CD14-positive monocyte (primary cell): ENCODE results near the gene LASP1. TPM values are rescaled to one million over a fixed set of nuclear protein-coding genes. Genes with fewer than 3 reads are reported as not detected.

Experiments used
- DNase-seq, 3 donors: peaks; one replicate each; pipeline ENCODE4 v3.0.0-alpha.2; 2011 to 2022
- H2AFZ ChIP-seq: 2 replicates; pipeline ENCODE4 v1.6.0; 2012; ENCODE audit warnings: mild to moderate bottlenecking, low read depth, low read length, inconsistent platforms; ENCODE audit not compliant: insufficient read depth, poor library complexity, severe bottlenecking
- H3K27ac ChIP-seq, 2 donors: 1 replicate in 1 of 2; 2 replicates in 1 of 2; pipeline ENCODE4 v1.5.1; 2012 to 2013; ENCODE audit warnings: low read length in 2 of 2, control low read depth in 1 of 2, inconsistent platforms in 1 of 2, low read depth in 1 of 2, mild to moderate bottlenecking in 1 of 2
- H3K27me3 ChIP-seq, 2 donors: one replicate each; pipeline versions ENCODE4 v1.6.0 to v1.6.1; 2011 to 2013; ENCODE audit warnings: low read length in 2 of 2; ENCODE audit not compliant: control insufficient read depth in 2 of 2, insufficient read depth in 2 of 2
- H3K36me3 ChIP-seq, 2 donors: replicated peaks in 1 of 2; 1 replicate in 1 of 2; 2 replicates in 1 of 2; pipeline versions ENCODE4 v1.5.1 to v1.6.1; 2012 to 2013; ENCODE audit warnings: low read length in 2 of 2, control low read depth in 1 of 2, inconsistent platforms in 1 of 2, mild to moderate bottlenecking in 1 of 2; ENCODE audit not compliant: insufficient read depth in 2 of 2, control insufficient read depth in 1 of 2
- H3K4me1 ChIP-seq, 2 donors: 1 replicate in 1 of 2; 2 replicates in 1 of 2; pipeline versions ENCODE4 v1.5.1 to v1.6.1; 2012 to 2013; ENCODE audit warnings: low read length in 2 of 2, control low read depth in 1 of 2, inconsistent platforms in 1 of 2, mild to moderate bottlenecking in 1 of 2, moderate library complexity in 1 of 2; ENCODE audit not compliant: insufficient read depth in 2 of 2, control insufficient read depth in 1 of 2
- H3K4me2 ChIP-seq: replicated peaks from 2 replicates; pipeline ENCODE3; 2012; ENCODE audit warnings: low read length, moderate library complexity, mild to moderate bottlenecking; ENCODE audit not compliant: poor library complexity, severe bottlenecking; ENCODE audit errors: extremely low read depth
- H3K4me3 ChIP-seq, 3 experiments: fragments of 200-600 bp in 1 of 3; sonication (generic) in 1 of 3; replicated peaks in 1 of 3; 1 replicate in 2 of 3; 2 replicates in 1 of 3; pipeline ENCODE4 v1.5.1; 2011 to 2013; ENCODE audit warnings: low read length in 3 of 3, mild to moderate bottlenecking in 3 of 3, control low read depth in 2 of 3, low read depth in 2 of 3, inconsistent platforms in 1 of 3, moderate library complexity in 1 of 3
- H3K79me2 ChIP-seq: 2 replicates; pipeline ENCODE4 v1.6.0; 2012; ENCODE audit warnings: mild to moderate bottlenecking, control low read depth, inconsistent platforms, low read length, moderate library complexity; ENCODE audit not compliant: insufficient read depth
- H3K9ac ChIP-seq: 2 replicates; pipeline ENCODE4 v1.6.0; 2017; ENCODE audit warnings: low read length, mild to moderate bottlenecking; ENCODE audit not compliant: insufficient read depth, poor library complexity, severe bottlenecking
- H3K9me3 ChIP-seq, 2 donors: replicated peaks in 1 of 2; 1 replicate in 1 of 2; 2 replicates in 1 of 2; pipeline versions ENCODE4 v1.5.1 to v1.6.1; 2012 to 2013; ENCODE audit warnings: low read length in 2 of 2, control low read depth in 1 of 2; ENCODE audit not compliant: control insufficient read depth in 1 of 2, insufficient read depth in 1 of 2
- H4K20me1 ChIP-seq: 2 replicates; pipeline ENCODE4 v1.6.0; 2012; ENCODE audit warnings: mild to moderate bottlenecking, low read length, control low read depth, moderate library complexity; ENCODE audit not compliant: insufficient read depth
- H3K27ac Mint-ChIP-seq, 7 donors: one replicate each; pipeline ENCODE4 v1.8.0; 2020; ENCODE audit warnings: mild to moderate bottlenecking in 7 of 7, mixed read lengths in 7 of 7, moderate library complexity in 6 of 7, inconsistent platforms in 2 of 7
- H3K27me3 Mint-ChIP-seq, 3 donors: one replicate each; pipeline ENCODE4 v1.8.0; 2021 to 2022; ENCODE audit warnings: low read depth in 3 of 3, mild to moderate bottlenecking in 3 of 3, mixed read lengths in 3 of 3, moderate library complexity in 3 of 3, inconsistent platforms in 1 of 3
- H3K36me3 Mint-ChIP-seq, 2 donors: one replicate each; pipeline ENCODE4 v1.8.0; 2020; ENCODE audit warnings: mixed read lengths in 2 of 2, inconsistent platforms in 1 of 2, mild to moderate bottlenecking in 1 of 2
- H3K4me1 Mint-ChIP-seq: one replicate; pipeline ENCODE4 v1.8.0; 2020; ENCODE audit warnings: mild to moderate bottlenecking, mixed read lengths
- H3K4me3 Mint-ChIP-seq, 2 donors: one replicate each; pipeline ENCODE4 v1.8.0; 2020; ENCODE audit warnings: mild to moderate bottlenecking in 2 of 2, mixed read lengths in 2 of 2, moderate library complexity in 1 of 2
- H3K9me3 Mint-ChIP-seq, 7 donors: one replicate each; pipeline ENCODE4 v1.8.0; 2020 to 2022; ENCODE audit warnings: mixed read lengths in 7 of 7, mild to moderate bottlenecking in 6 of 7, moderate library complexity in 6 of 7, inconsistent platforms in 2 of 7
- CTCF ChIP-seq: fragments of 200-600 bp; IDR thresholded peaks from one replicate; pipeline ENCODE4 v1.8.0; 2022; ENCODE audit warnings: antibody characterized with exemption, mild to moderate bottlenecking
- WGBS: methylation state at CpG from one replicate; pipeline ENCODE4 v1.1.5; 2013; ENCODE audit warnings: missing lambda C conversion rate; ENCODE audit not compliant: insufficient coverage; 5-methylcytosine and 5-hydroxymethylcytosine counted together
- intact Hi-C, 2 donors: fragments of 100-400 bp; cut with micrococcal nuclease; formaldehyde crosslinking; loops; one replicate each; pipeline versions ENCODE4 v1.15.0 to v1.15.1; 2023
- polyA plus RNA-seq, 3 donors: library from polyadenylated mRNA; depleted of rRNA in 1 of 3; unstranded in 2 of 3; stranded (reverse) in 1 of 3; fragments of 300-500 nt in 2 of 3; fragments of >200 nt in 1 of 3; fragmentation: Illumina TruSeq in 2 of 3; gene quantifications; 1 replicate in 2 of 3; 2 replicates in 1 of 3; pipeline ENCODE4 v1.2.3, GENCODE V29; 2012 to 2021

Gene LASP1
- polyA plus RNA-seq, 3 donors: 55.9 to 93.7 (median 70.6) TPM

- Histone ChIP-seq H4K20me1 (peaks cover 97% of the 10 kb centered on the region), H2AFZ (peak overlapping the region; percentile 9), H3K4me2 (peak overlapping the region; percentile 72), H3K9ac (peak overlapping the region; percentile 58), H3K27me3 (no peaks in the 10 kb centered on the region), H3K27ac (peak overlapping the region; percentile 77 to 82), H3K4me1 (peaks cover 59 to 66% of the 10 kb centered on the region in 2 donors), H3K79me2 (peaks cover 71% of the 10 kb centered on the region), H3K36me3 (peaks cover 36 to 50% of the 10 kb centered on the region in 2 donors), H3K4me3 (peak overlapping the region in 1 of 3 experiments; percentile 55), H3K9me3 (no peaks in the 10 kb centered on the region)
- Mint-ChIP-seq H3K4me3 (peak overlapping the region; percentile 65 to 87), H3K36me3 (peaks cover 39 to 55% of the 10 kb centered on the region in 2 donors), H3K4me1 (peaks cover 68% of the 10 kb centered on the region), H3K9me3 (peaks cover 0 to 2% (median 0%) of the 10 kb centered on the region in 7 donors), H3K27ac (peak overlapping the region; percentile 85 to 97 (median 94)), H3K27me3 (peaks cover 0 to 1% (median 0%) of the 10 kb centered on the region in 3 donors)
- no peak for TF ChIP-seq CTCF
- peak in 1 of 3 donors; percentile 10 for DNase-seq
- intact Hi-C loops: no loop called here
- WGBS: 0% methylated on average over 1 of the region's 5 CpGs
Observed at GRCh38 chr17:38899421-38899820, 29.6 kb downstream of the LASP1 start.

- H3K9me3 ChIP-seq: no peaks in the 10 kb centered on the region
- Mint-ChIP-seq H3K9me3 (peaks cover 0 to 2% (median 0%) of the 10 kb centered on the region in 7 donors), H3K27me3 (no peaks in the 10 kb centered on the region), H3K36me3 (peaks cover 42 to 56% of the 10 kb centered on the region in 2 donors), H3K4me3 (peak overlapping the region; percentile 63 to 77), H3K27ac (peak overlapping the region; percentile 87 to 97 (median 94)), H3K4me1 (peaks cover 79% of the 10 kb centered on the region)
- peak overlapping the region; percentile 29 for H3K9ac ChIP-seq
- H3K4me2 ChIP-seq: peak overlapping the region; percentile 72
- intact Hi-C loops: loop anchor here in 1 of 2 donors (10.0 kb wide), 1 partner anchor 46 kb away; the partner anchor contains the start of gene RPL23
- DNase-seq: peak; percentile 81 to 84 (median 81)
- peaks cover 66 to 68% of the 10 kb centered on the region in 2 donors for H3K4me1 ChIP-seq
- H4K20me1 ChIP-seq: peaks cover 98% of the 10 kb centered on the region
- no peak for TF ChIP-seq CTCF
- H3K36me3 ChIP-seq: peaks cover 33 to 44% of the 10 kb centered on the region in 2 donors
- H3K27ac ChIP-seq: peak overlapping the region; percentile 77 to 82
- 3% methylated on average over 4 of the region's 10 CpGs for WGBS
- no peaks in the 10 kb centered on the region for H3K27me3 ChIP-seq
- peak overlapping the region in 1 of 3 experiments; percentile 65 for H3K4me3 ChIP-seq
- no peak overlapping the region for H2AFZ ChIP-seq
- peaks cover 80% of the 10 kb centered on the region for H3K79me2 ChIP-seq
Observed at GRCh38 chr17:38900978-38901656, 31.3 kb downstream of the LASP1 start.
